ENCODE results near the gene SAMD10. TPM values are rescaled to one million over a fixed set of nuclear protein-coding genes. Genes with fewer than 3 reads are reported as not detected.

SAMD10 gene
- polyA plus RNA-seq, 1 donor: 5.0 TPM

GRCh38 chr20:63945031-63945658 is 34.3 kb downstream of the SAMD10 start:
- no peak for DNase-seq
- Histone ChIP-seq H3K36me3 (ENCODE audit: control insufficient read depth, insufficient read depth, low read length) (peaks cover 65% of the 10 kb centered on the region), H3K9me3 (ENCODE audit: control insufficient read depth, low read depth, low read length) (peaks cover 20% of the 10 kb centered on the region), H3K27me3 (ENCODE audit: control insufficient read depth, insufficient read depth, low read length) (no peaks in the 10 kb centered on the region), H3K4me1 (ENCODE audit: control insufficient read depth, insufficient read depth, low read length) (peaks cover 21% of the 10 kb centered on the region), H3K27ac (ENCODE audit: low read length) (no peak overlapping the region), H3K4me3 (ENCODE audit: low read length) (no peak overlapping the region)
- WGBS (ENCODE audit: insufficient coverage, low lambda C conversion rate): no CpG with 5 or more reads among the region's 17 CpGs

- no peak for DNase-seq
- Histone ChIP-seq H3K9me3 (ENCODE audit: control insufficient read depth, low read depth, low read length) (peaks cover 21% of the 10 kb centered on the region), H3K27ac (ENCODE audit: low read length) (no peak overlapping the region), H3K4me3 (ENCODE audit: low read length) (no peak overlapping the region), H3K4me1 (ENCODE audit: control insufficient read depth, insufficient read depth, low read length) (peaks cover 13% of the 10 kb centered on the region), H3K27me3 (ENCODE audit: control insufficient read depth, insufficient read depth, low read length) (no peaks in the 10 kb centered on the region), H3K36me3 (ENCODE audit: control insufficient read depth, insufficient read depth, low read length) (peaks cover 69% of the 10 kb centered on the region)
- no CpG with 5 or more reads among the region's 35 CpGs for WGBS (ENCODE audit: insufficient coverage, low lambda C conversion rate)
Observed at GRCh38 chr20:63944078-63944941, 35.1 kb downstream of the SAMD10 start.

GRCh38 chr20:63943808-63944077 is 35.7 kb downstream of the SAMD10 start:
- Histone ChIP-seq H3K9me3 (ENCODE audit: control insufficient read depth, low read depth, low read length) (peaks cover 25% of the 10 kb centered on the region), H3K4me3 (ENCODE audit: low read length) (no peak overlapping the region), H3K36me3 (ENCODE audit: control insufficient read depth, insufficient read depth, low read length) (peaks cover 75% of the 10 kb centered on the region), H3K27me3 (ENCODE audit: control insufficient read depth, insufficient read depth, low read length) (no peaks in the 10 kb centered on the region), H3K27ac (ENCODE audit: low read length) (no peak overlapping the region), H3K4me1 (ENCODE audit: control insufficient read depth, insufficient read depth, low read length) (peaks cover 7% of the 10 kb centered on the region)
- WGBS (ENCODE audit: insufficient coverage, low lambda C conversion rate): no CpG with 5 or more reads among the region's 3 CpGs
- DNase-seq: no peak

GRCh38 chr20:63942969-63943807 is 36.3 kb downstream of the SAMD10 start:
- Histone ChIP-seq H3K4me3 (ENCODE audit: low read length) (no peak overlapping the region), H3K36me3 (ENCODE audit: control insufficient read depth, insufficient read depth, low read length) (peaks cover 75% of the 10 kb centered on the region)
- no peak for DNase-seq

GRCh38 chr20:63942250-63942951 is 37.0 kb downstream of the SAMD10 start:
- Histone ChIP-seq H3K4me1 (ENCODE audit: control insufficient read depth, insufficient read depth, low read length) (peaks cover 4% of the 10 kb centered on the region), H3K4me3 (ENCODE audit: low read length) (no peak overlapping the region), H3K9me3 (ENCODE audit: control insufficient read depth, low read depth, low read length) (peaks cover 30% of the 10 kb centered on the region), H3K27me3 (ENCODE audit: control insufficient read depth, insufficient read depth, low read length) (no peaks in the 10 kb centered on the region), H3K36me3 (ENCODE audit: control insufficient read depth, insufficient read depth, low read length) (peaks cover 71% of the 10 kb centered on the region), H3K27ac (ENCODE audit: low read length) (peak overlapping the region; percentile 38)
- DNase-seq: peak in 1 of 2 donors; percentile 40
- WGBS (ENCODE audit: insufficient coverage, low lambda C conversion rate): 87% methylated on average over 3 of the region's 30 CpGs

More at GRCh38 chr20:63942969-63943807, 36.3 kb downstream of the SAMD10 start:
- Histone ChIP-seq H3K4me1 (ENCODE audit: control insufficient read depth, insufficient read depth, low read length) (peaks cover 4% of the 10 kb centered on the region), H3K9me3 (ENCODE audit: control insufficient read depth, low read depth, low read length) (peaks cover 29% of the 10 kb centered on the region), H3K27ac (ENCODE audit: low read length) (peak overlapping the region; percentile 38), H3K27me3 (ENCODE audit: control insufficient read depth, insufficient read depth, low read length) (no peaks in the 10 kb centered on the region)
- no CpG with 5 or more reads among the region's 19 CpGs for WGBS (ENCODE audit: insufficient coverage, low lambda C conversion rate)

GRCh38 chr20:63941282-63942081 is 38.0 kb downstream of the SAMD10 start:
- Histone ChIP-seq H3K27ac (ENCODE audit: low read length) (no peak overlapping the region), H3K4me3 (ENCODE audit: low read length) (no peak overlapping the region), H3K9me3 (ENCODE audit: control insufficient read depth, low read depth, low read length) (peaks cover 30% of the 10 kb centered on the region), H3K36me3 (ENCODE audit: control insufficient read depth, insufficient read depth, low read length) (peaks cover 71% of the 10 kb centered on the region), H3K4me1 (ENCODE audit: control insufficient read depth, insufficient read depth, low read length) (peaks cover 4% of the 10 kb centered on the region), H3K27me3 (ENCODE audit: control insufficient read depth, insufficient read depth, low read length) (no peaks in the 10 kb centered on the region)
- 20% methylated on average over 1 of the region's 39 CpGs for WGBS (ENCODE audit: insufficient coverage, low lambda C conversion rate)
- DNase-seq: no peak

- Histone ChIP-seq H3K4me3 (ENCODE audit: low read length) (no peak overlapping the region), H3K27me3 (ENCODE audit: control insufficient read depth, insufficient read depth, low read length) (no peaks in the 10 kb centered on the region), H3K36me3 (ENCODE audit: control insufficient read depth, insufficient read depth, low read length) (peaks cover 68% of the 10 kb centered on the region), H3K4me1 (ENCODE audit: control insufficient read depth, insufficient read depth, low read length) (peaks cover 4% of the 10 kb centered on the region), H3K27ac (ENCODE audit: low read length) (no peak overlapping the region), H3K9me3 (ENCODE audit: control insufficient read depth, low read depth, low read length) (peaks cover 30% of the 10 kb centered on the region)
- no CpG with 5 or more reads among the region's 58 CpGs for WGBS (ENCODE audit: insufficient coverage, low lambda C conversion rate)
- no peak for DNase-seq
Observed at GRCh38 chr20:63940472-63941266, 38.8 kb downstream of the SAMD10 start.

GRCh38 chr20:63940071-63940471 is 39.4 kb downstream of the SAMD10 start:
- Histone ChIP-seq H3K36me3 (ENCODE audit: control insufficient read depth, insufficient read depth, low read length) (peaks cover 68% of the 10 kb centered on the region), H3K27ac (ENCODE audit: low read length) (no peak overlapping the region), H3K4me1 (ENCODE audit: control insufficient read depth, insufficient read depth, low read length) (peaks cover 4% of the 10 kb centered on the region), H3K9me3 (ENCODE audit: control insufficient read depth, low read depth, low read length) (peaks cover 30% of the 10 kb centered on the region), H3K4me3 (ENCODE audit: low read length) (no peak overlapping the region), H3K27me3 (ENCODE audit: control insufficient read depth, insufficient read depth, low read length) (no peaks in the 10 kb centered on the region)
- DNase-seq: no peak
- WGBS (ENCODE audit: insufficient coverage, low lambda C conversion rate): no CpG with 5 or more reads among the region's 23 CpGs

Data from large intestine (tissue), 3 donors.